ENCODE results near the gene MAML2. TPM values are rescaled to one million over a fixed set of nuclear protein-coding genes. Genes with fewer than 3 reads are reported as not detected.

The MAML2 gene
- total RNA-seq, 1 experiment from 2014 or later, result 28.3 TPM

DNA sequence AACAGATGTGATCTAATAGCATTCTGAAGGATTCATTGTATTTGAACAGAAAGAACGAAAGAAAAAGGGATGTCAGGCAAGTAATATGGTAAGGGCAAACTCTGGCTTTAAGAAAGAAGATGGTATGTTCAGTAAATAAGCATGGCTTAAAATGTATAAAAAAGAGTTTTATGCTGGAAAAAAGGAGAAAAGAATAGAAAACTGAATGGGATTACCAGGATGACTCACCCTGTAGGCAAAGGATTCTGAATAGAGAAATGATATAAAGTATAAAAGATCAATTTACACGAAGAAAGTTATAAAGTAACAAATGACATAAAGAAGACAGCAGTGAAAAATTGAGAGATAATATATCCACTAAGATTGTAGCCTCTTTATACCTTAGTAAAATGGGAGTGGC, 42.2 kb upstream of the MAML2 start:
- ChIA-PET CTCF (no interaction called here), POLR2A (ENCODE audit: unreplicated experiment) (no interaction called here)
- TF ChIP-seq, protein P1, sequence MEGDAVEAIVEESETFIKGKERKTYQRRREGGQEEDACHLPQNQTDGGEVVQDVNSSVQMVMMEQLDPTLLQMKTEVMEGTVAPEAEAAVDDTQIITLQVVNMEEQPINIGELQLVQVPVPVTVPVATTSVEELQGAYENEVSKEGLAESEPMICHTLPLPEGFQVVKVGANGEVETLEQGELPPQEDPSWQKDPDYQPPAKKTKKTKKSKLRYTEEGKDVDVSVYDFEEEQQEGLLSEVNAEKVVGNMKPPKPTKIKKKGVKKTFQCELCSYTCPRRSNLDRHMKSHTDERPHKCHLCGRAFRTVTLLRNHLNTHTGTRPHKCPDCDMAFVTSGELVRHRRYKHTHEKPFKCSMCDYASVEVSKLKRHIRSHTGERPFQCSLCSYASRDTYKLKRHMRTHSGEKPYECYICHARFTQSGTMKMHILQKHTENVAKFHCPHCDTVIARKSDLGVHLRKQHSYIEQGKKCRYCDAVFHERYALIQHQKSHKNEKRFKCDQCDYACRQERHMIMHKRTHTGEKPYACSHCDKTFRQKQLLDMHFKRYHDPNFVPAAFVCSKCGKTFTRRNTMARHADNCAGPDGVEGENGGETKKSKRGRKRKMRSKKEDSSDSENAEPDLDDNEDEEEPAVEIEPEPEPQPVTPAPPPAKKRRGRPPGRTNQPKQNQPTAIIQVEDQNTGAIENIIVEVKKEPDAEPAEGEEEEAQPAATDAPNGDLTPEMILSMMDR (conservative IDR thresholded peaks at IDR 0.05), result no peak
- TF ChIP-seq EZH2 (IDR thresholded peaks at IDR 0.05; ENCODE audit: low read depth), result no peak
- Histone ChIP-seq H3K4me1 (replicated peaks; ENCODE audit: insufficient read depth) (peaks cover 11% of the 10 kb centered on the region), H3K4me2 (no peak overlapping the region), H3K27ac (no peak overlapping the region), H3K79me2 (ENCODE audit: low read depth) (peaks cover 28% of the 10 kb centered on the region), H3F3A (ENCODE audit: insufficient read depth, low read depth) (no peaks in the 10 kb centered on the region), H2AFZ (no peak overlapping the region), H3K9me2 (ENCODE audit: insufficient read depth) (0 out of 2 replicates have a peak, but pooled peaks cover 3% of the 10 kb centered on the region), H3K9me3 (ENCODE audit: insufficient read depth, low read depth) (no peaks in the 10 kb centered on the region), H3K27me3 (ENCODE audit: insufficient read depth, low read depth) (no peaks in the 10 kb centered on the region), H3K4me3 (no peak overlapping the region), H3K36me3 (ENCODE audit: low read depth) (peaks cover 8% of the 10 kb centered on the region; the same call in 1 of the 2 replicates), H4K20me1 (ENCODE audit: insufficient read depth) (no peaks in the 10 kb centered on the region; the same call in 1 of the 2 replicates)
- intact Hi-C loops (cut with micrococcal nuclease; ENCODE audit: unreplicated experiment), result no loop called here
- no peak for DNase-seq
- BruUV-seq (replicated peaks), result no TSS peak

DNA sequence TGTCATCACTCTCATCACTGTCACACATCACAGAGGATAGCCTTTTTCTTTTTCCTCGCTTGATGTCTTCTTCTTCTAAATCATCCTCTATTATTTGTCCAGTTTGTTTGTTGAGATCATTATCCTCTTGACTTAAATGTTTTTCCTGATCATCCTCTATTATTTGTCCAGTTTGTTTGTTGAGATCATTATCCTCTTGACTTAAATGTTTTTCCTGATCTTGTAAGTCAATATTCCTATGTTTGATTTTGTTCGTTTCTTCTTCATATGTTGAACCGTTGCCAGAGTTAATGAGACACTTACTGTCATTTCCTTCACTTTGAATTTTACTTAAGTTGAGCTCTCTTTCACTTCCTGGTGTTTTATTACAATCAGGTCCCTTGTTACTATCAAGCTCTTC, 41.2 kb upstream of the MAML2 start:
- Histone ChIP-seq H3K4me1 (replicated peaks; ENCODE audit: insufficient read depth) (peaks cover 11% of the 10 kb centered on the region), H3K9me3 (ENCODE audit: insufficient read depth, low read depth) (no peaks in the 10 kb centered on the region), H3K4me3 (no peak overlapping the region), H3F3A (ENCODE audit: insufficient read depth, low read depth) (no peaks in the 10 kb centered on the region), H3K36me3 (ENCODE audit: low read depth) (peaks cover 16% of the 10 kb centered on the region; the same call in 1 of the 2 replicates), H3K9me2 (ENCODE audit: insufficient read depth) (0 out of 2 replicates have a peak, but pooled peaks cover 3% of the 10 kb centered on the region), H3K27ac (no peak overlapping the region), H4K20me1 (ENCODE audit: insufficient read depth) (no peaks in the 10 kb centered on the region; the same call in 1 of the 2 replicates), H2AFZ (no peak overlapping the region), H3K79me2 (ENCODE audit: low read depth) (peaks cover 24% of the 10 kb centered on the region), H3K4me2 (no peak overlapping the region), H3K27me3 (ENCODE audit: insufficient read depth, low read depth) (no peaks in the 10 kb centered on the region)
- no TSS peak for BruUV-seq (replicated peaks)
- TF ChIP-seq, protein P1 (conservative IDR thresholded peaks at IDR 0.05), result no peak
- no peak for TF ChIP-seq EZH2 (IDR thresholded peaks at IDR 0.05; ENCODE audit: low read depth)
- no peak for DNase-seq
- intact Hi-C loops (cut with micrococcal nuclease; ENCODE audit: unreplicated experiment), result no loop called here
- POLR2A ChIA-PET (ENCODE audit: unreplicated experiment), result no interaction called here
- CTCF ChIA-PET, result no interaction called here

DNA sequence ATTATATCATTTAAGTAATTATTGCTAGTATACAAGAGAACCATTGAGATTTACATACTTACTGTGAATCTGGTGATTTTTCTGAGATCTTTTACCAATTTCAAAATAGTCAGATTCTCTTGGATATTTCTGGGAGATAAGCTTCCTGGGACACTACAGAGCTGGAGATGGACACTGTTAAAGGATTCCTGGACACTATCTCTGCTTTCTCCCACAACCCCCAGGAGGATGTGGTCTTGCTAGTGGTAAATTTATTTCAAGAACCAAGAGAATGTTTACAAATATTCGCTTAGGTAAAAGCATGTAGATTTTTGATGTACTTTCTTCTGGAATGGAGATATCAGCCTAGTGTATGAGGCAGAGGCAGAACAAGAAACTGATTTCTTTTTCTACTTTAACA, 33.8 kb upstream of the MAML2 start:
- Histone ChIP-seq H3K36me3 (ENCODE audit: low read depth) (peaks cover 14% of the 10 kb centered on the region; the same call in 1 of the 2 replicates), H3K9me3 (ENCODE audit: insufficient read depth, low read depth) (no peaks in the 10 kb centered on the region), H3F3A (ENCODE audit: insufficient read depth, low read depth) (no peaks in the 10 kb centered on the region; the same call in 1 of the 2 replicates), H4K20me1 (ENCODE audit: insufficient read depth) (no peaks in the 10 kb centered on the region), H2AFZ (no peak overlapping the region), H3K9me2 (ENCODE audit: insufficient read depth) (no peaks in the 10 kb centered on the region), H3K27me3 (ENCODE audit: insufficient read depth, low read depth) (no peaks in the 10 kb centered on the region), H3K79me2 (ENCODE audit: low read depth) (no peaks in the 10 kb centered on the region), H3K4me3 (no peak overlapping the region), H3K4me1 (replicated peaks; ENCODE audit: insufficient read depth) (no peaks in the 10 kb centered on the region), H3K4me2 (no peak overlapping the region), H3K27ac (no peak overlapping the region)
- peak in 1 of 2 experiments; percentile 10 for DNase-seq
- BruUV-seq (replicated peaks), result no TSS peak
- CTCF ChIA-PET, result no interaction called here
- TF ChIP-seq EZH2 (IDR thresholded peaks at IDR 0.05; ENCODE audit: low read depth), result no peak
- TF ChIP-seq, protein P1 (conservative IDR thresholded peaks at IDR 0.05), result no peak
- POLR2A ChIA-PET (ENCODE audit: unreplicated experiment), result no interaction called here
- intact Hi-C loops (cut with micrococcal nuclease; ENCODE audit: unreplicated experiment), result no loop called here

Data from PC-9 (cell line).